ENCODE data around the gene SYK.

GRCh38 chr9:90802386-90802985 lies 867 bp downstream of the SYK start:
- no peak for TF ChIP-seq CTCF (IDR thresholded peaks at IDR 0.05 in 4 of 5, conservative IDR thresholded peaks at IDR 0.05 in 1 of 5)
- no peak for TF ChIP-seq POLR2A (IDR thresholded peaks at IDR 0.05)
